ENCODE results near the gene WWOX.

DNA sequence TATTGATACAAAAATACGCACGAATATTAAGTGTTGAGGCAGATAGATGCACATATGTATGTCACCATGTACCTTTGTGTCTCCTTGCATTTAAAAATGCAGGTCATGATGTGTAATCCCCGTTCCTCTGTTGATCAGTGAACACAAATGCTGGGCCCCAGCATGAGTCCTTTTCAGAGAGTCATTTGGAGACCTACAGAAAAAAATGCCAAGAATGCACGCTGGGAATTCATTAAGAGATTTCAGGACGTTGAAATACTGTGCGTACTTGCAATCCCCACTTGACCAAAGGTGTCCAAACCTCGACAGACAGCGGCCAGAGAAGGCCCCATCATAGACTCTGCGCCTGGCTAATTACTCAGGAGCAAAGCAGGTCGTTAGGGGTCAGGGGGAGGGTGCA lies 1005.1 kb downstream of the WWOX start:
- TF ChIP-seq EZH2 (IDR thresholded peaks at IDR 0.05) (no peak), POLR2AphosphoS5 (IDR thresholded peaks at IDR 0.05; ENCODE audit: borderline replicate concordance, low read depth, low read length) (no peak), FOXP2 (optimal IDR thresholded peaks at IDR 0.05; ENCODE audit: control extremely low read depth, extremely low read length, insufficient read depth) (no peak)

All from SK-N-MC (cell line).